ENCODE results near the gene KCNT1.

KCNT1 gene

DNA sequence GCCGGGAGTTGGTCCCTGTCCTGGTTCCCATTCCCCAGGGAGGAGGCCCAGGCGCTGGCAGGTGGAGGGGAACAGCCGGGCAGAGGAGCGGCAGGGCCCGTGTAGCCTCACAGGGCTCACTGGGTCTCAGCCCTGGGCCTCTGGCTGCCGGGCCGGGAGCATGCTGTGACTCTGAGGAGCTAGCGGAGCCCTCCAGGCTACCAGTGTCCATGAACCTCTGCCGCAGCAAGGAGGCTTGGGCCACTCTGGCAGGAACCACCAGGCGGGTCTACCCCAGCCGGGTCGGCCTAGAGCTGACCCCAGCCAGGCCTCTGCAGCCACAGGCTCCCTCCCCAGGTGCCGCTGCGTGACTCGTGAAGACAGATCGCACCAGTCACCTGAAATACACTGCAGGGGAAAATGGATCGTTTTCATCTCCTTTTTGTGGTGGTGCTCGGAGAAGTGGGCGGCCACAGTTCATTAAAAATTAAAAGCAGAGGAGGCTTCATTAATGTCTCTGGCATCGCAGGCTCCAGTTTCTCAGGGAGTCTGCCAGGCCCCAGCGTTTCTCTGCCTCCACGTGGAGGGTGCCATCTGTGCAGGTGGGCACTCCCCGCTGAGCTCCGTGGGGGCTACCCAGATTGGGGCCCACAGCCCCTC, 43.8 kb downstream of the KCNT1 start:
- no peaks in the 10 kb centered on the region for H3K27me3 ChIP-seq (ENCODE audit: control insufficient read depth, insufficient read depth, low read length)
- no peaks in the 10 kb centered on the region for H3K9me3 ChIP-seq (ENCODE audit: control insufficient read depth, low read length)
- no peaks in the 10 kb centered on the region for H3K4me1 ChIP-seq (ENCODE audit: control insufficient read depth, insufficient read depth, low read length)
- H3K36me3 ChIP-seq (ENCODE audit: control insufficient read depth, insufficient read depth, low read length) = no peaks in the 10 kb centered on the region
- H3K4me3 ChIP-seq (ENCODE audit: low read length) = no peak overlapping the region
- no peak overlapping the region for H3K9ac ChIP-seq (ENCODE audit: low read length)

GRCh38 chr9:135746565-135746964, 44.6 kb downstream of the KCNT1 start:
- no peak overlapping the region for H3K4me3 ChIP-seq (ENCODE audit: low read length)
- no peaks in the 10 kb centered on the region for H3K27me3 ChIP-seq (ENCODE audit: control insufficient read depth, insufficient read depth, low read length)
- H3K9ac ChIP-seq (ENCODE audit: low read length) = no peak overlapping the region
- H3K36me3 ChIP-seq (ENCODE audit: control insufficient read depth, insufficient read depth, low read length) = no peaks in the 10 kb centered on the region
- no peaks in the 10 kb centered on the region for H3K4me1 ChIP-seq (ENCODE audit: control insufficient read depth, insufficient read depth, low read length)
- no peaks in the 10 kb centered on the region for H3K9me3 ChIP-seq (ENCODE audit: control insufficient read depth, low read length)

DNA sequence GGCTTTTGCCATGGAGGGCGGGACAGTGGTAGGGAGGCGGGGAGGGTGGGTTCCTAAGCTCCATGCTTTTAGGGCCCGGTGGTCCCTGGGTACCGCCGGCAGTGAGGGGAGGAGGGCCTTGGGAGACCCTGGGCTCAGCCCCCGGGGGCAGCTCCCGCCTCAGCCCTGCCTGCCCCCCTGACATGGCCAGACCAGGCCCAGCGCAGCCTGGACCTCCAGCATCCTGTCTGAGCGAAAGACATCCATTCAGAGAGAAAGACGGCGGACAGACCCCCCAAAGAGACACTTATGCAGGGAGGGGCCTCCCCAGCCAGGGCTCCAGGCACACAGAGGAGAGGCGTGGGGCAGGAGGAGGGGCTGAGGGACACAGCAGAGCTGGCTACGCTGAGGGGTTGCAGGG, 45.3 kb downstream of the KCNT1 start:
- H3K36me3 ChIP-seq (ENCODE audit: control insufficient read depth, insufficient read depth, low read length) = no peaks in the 10 kb centered on the region
- no peak overlapping the region for H3K9ac ChIP-seq (ENCODE audit: low read length)
- no peaks in the 10 kb centered on the region for H3K27me3 ChIP-seq (ENCODE audit: control insufficient read depth, insufficient read depth, low read length)
- H3K4me3 ChIP-seq (ENCODE audit: low read length) = no peak overlapping the region
- H3K4me1 ChIP-seq (ENCODE audit: control insufficient read depth, insufficient read depth, low read length) = no peaks in the 10 kb centered on the region
- no peaks in the 10 kb centered on the region for H3K9me3 ChIP-seq (ENCODE audit: control insufficient read depth, low read length)

DNA sequence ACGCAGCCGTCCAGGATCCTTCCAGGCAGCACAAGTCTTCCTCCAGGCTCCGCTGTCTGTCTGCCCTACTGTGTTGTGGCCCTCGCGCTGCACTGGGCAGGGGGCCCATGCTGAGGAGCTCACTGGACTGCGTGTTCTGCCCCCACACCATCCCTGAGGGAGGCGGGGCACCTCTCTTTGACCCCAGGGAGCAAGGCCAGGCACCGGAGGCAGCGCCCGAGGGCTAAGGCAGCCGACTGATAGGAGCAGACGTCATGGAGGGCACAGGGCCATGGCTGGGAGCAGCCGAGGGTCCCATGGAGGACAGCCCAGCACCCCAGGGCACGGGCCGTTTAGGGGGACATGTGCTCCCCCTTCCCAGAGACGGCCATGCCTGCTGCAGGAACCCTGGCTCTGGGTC, 46.7 kb downstream of the KCNT1 start:
- H3K27me3 ChIP-seq (ENCODE audit: control insufficient read depth, insufficient read depth, low read length) = no peaks in the 10 kb centered on the region
- no peaks in the 10 kb centered on the region for H3K9me3 ChIP-seq (ENCODE audit: control insufficient read depth, low read length)
- H3K4me1 ChIP-seq (ENCODE audit: control insufficient read depth, insufficient read depth, low read length) = no peaks in the 10 kb centered on the region
- H3K9ac ChIP-seq (ENCODE audit: low read length) = no peak overlapping the region
- H3K36me3 ChIP-seq (ENCODE audit: control insufficient read depth, insufficient read depth, low read length) = no peaks in the 10 kb centered on the region
- H3K4me3 ChIP-seq (ENCODE audit: low read length) = no peak overlapping the region

- Histone ChIP-seq H3K9ac (ENCODE audit: low read length) (no peak overlapping the region), H3K4me1 (ENCODE audit: control insufficient read depth, insufficient read depth, low read length) (no peaks in the 10 kb centered on the region), H3K27me3 (ENCODE audit: control insufficient read depth, insufficient read depth, low read length) (no peaks in the 10 kb centered on the region), H3K4me3 (ENCODE audit: low read length) (no peak overlapping the region), H3K36me3 (ENCODE audit: control insufficient read depth, insufficient read depth, low read length) (no peaks in the 10 kb centered on the region), H3K9me3 (ENCODE audit: control insufficient read depth, low read length) (no peaks in the 10 kb centered on the region)
Measured at GRCh38 chr9:135749171-135750045, 47.4 kb downstream of the KCNT1 start.

DNA sequence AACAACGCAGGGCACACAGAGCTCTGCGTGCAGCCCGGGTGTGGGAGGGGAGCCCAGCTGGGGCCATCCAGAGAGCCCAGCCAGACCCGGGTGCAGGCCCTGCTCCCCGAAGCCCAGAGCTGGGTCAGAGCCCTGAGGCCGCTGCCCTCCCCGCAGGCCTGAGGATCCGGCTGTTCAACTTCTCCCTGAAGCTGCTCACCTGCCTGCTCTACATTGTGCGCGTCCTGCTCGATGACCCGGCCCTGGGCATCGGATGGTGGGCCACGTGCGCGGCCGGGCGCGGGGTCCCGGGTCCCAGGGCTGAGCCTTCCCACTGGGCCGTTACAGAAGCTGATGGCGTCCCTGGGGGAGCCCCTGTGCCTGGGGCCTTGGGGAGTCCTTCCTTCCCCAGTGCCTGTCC, 48.8 kb downstream of the KCNT1 start:
- no peak overlapping the region for H3K9ac ChIP-seq (ENCODE audit: low read length)
- no peak overlapping the region for H3K4me3 ChIP-seq (ENCODE audit: low read length)
- H3K9me3 ChIP-seq (ENCODE audit: control insufficient read depth, low read length) = no peaks in the 10 kb centered on the region
- no peaks in the 10 kb centered on the region for H3K4me1 ChIP-seq (ENCODE audit: control insufficient read depth, insufficient read depth, low read length)
- H3K36me3 ChIP-seq (ENCODE audit: control insufficient read depth, insufficient read depth, low read length) = no peaks in the 10 kb centered on the region
- no peaks in the 10 kb centered on the region for H3K27me3 ChIP-seq (ENCODE audit: control insufficient read depth, insufficient read depth, low read length)

DNA sequence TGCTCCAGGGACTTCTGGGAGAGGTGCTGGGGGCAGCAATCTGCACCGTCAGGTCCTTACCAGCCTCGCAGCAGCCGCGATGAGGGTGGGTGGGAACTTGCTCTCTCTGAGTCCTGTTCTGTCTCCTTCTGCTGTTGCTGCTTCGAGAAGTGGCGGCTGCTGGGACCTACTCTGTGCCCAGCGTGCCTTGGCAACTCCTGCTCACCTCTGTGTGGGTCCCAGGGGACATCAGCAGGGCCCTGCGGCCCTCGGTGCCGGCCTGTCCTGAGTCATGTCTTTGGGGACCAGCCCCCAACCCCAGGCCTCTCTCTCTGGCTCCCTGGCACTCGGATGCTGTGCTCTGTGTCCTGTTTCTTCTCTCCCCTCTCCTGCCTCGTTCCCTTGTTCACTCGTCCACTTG, 49.5 kb downstream of the KCNT1 start:
- Histone ChIP-seq H3K4me1 (ENCODE audit: control insufficient read depth, insufficient read depth, low read length) (no peaks in the 10 kb centered on the region), H3K9me3 (ENCODE audit: control insufficient read depth, low read length) (no peaks in the 10 kb centered on the region), H3K9ac (ENCODE audit: low read length) (no peak overlapping the region), H3K4me3 (ENCODE audit: low read length) (no peak overlapping the region), H3K36me3 (ENCODE audit: control insufficient read depth, insufficient read depth, low read length) (no peaks in the 10 kb centered on the region), H3K27me3 (ENCODE audit: control insufficient read depth, insufficient read depth, low read length) (no peaks in the 10 kb centered on the region)

DNA sequence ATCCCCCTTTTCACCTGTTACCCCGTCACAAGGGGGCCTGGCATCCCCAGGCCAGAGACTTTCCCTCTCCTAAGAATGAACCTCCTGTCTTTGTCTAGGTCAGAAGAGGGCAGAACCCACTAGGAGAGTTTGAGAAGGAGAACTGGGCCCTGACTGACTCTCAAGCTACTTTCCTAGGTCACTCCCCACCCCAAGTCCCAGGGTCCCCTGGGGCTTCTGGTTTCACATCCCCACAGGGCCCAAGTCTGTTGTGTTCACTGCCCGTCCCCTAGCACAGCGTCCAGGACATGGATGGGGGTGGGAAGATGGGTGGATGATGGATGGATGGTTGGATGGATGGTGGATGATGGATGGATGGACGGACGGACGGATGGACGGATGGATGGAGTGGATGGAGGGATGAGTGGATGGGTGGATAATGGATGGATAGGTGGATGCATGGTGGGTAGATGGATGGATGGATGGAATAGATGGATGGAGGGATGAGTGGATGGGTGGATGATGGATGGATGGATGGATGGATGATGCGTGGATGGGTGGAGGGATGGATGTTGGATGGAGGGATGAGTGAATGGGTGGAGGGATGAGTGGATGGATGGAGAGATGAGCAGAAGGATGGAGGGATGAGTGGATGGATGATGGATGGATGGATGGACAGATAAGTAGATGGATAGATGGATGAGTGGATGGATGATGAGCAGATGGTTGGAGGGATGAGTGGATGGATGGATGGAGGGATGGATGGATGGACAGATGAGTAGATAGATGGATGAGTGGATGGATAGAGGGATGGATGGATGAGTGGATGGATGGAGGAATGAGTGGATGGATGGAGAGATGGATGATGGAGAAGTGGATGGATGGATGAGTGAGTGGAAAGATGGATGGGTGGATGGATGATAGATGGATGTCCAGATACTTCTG, 50.6 kb downstream of the KCNT1 start:
- Histone ChIP-seq H3K9ac (ENCODE audit: low read length) (no peak overlapping the region), H3K36me3 (ENCODE audit: control insufficient read depth, insufficient read depth, low read length) (no peaks in the 10 kb centered on the region), H3K9me3 (ENCODE audit: control insufficient read depth, low read length) (no peaks in the 10 kb centered on the region), H3K4me1 (ENCODE audit: control insufficient read depth, insufficient read depth, low read length) (no peaks in the 10 kb centered on the region), H3K27me3 (ENCODE audit: control insufficient read depth, insufficient read depth, low read length) (no peaks in the 10 kb centered on the region), H3K4me3 (ENCODE audit: low read length) (no peak overlapping the region)

- H3K9me3 ChIP-seq (ENCODE audit: control insufficient read depth, low read length) = no peaks in the 10 kb centered on the region
Measured at GRCh38 chr9:135753391-135754105, 51.6 kb downstream of the KCNT1 start.

GRCh38 chr9:135756576-135756975, 54.6 kb downstream of the KCNT1 start:
- Histone ChIP-seq H3K36me3 (ENCODE audit: control insufficient read depth, insufficient read depth, low read length) (no peaks in the 10 kb centered on the region), H3K9ac (ENCODE audit: low read length) (no peak overlapping the region), H3K9me3 (ENCODE audit: control insufficient read depth, low read length) (no peaks in the 10 kb centered on the region), H3K27me3 (ENCODE audit: control insufficient read depth, insufficient read depth, low read length) (no peaks in the 10 kb centered on the region), H3K4me3 (ENCODE audit: low read length) (no peak overlapping the region), H3K4me1 (ENCODE audit: control insufficient read depth, insufficient read depth, low read length) (no peaks in the 10 kb centered on the region)

More at GRCh38 chr9:135753391-135754105, 51.6 kb downstream of the KCNT1 start:
- Histone ChIP-seq H3K4me1 (ENCODE audit: control insufficient read depth, insufficient read depth, low read length) (no peaks in the 10 kb centered on the region), H3K4me3 (ENCODE audit: low read length) (no peak overlapping the region), H3K27me3 (ENCODE audit: control insufficient read depth, insufficient read depth, low read length) (no peaks in the 10 kb centered on the region), H3K9ac (ENCODE audit: low read length) (no peak overlapping the region), H3K36me3 (ENCODE audit: control insufficient read depth, insufficient read depth, low read length) (no peaks in the 10 kb centered on the region)

- H3K4me1 ChIP-seq (ENCODE audit: control insufficient read depth, insufficient read depth, low read length) = no peaks in the 10 kb centered on the region
- no peaks in the 10 kb centered on the region for H3K36me3 ChIP-seq (ENCODE audit: control insufficient read depth, insufficient read depth, low read length)
- H3K9ac ChIP-seq (ENCODE audit: low read length) = no peak overlapping the region
- no peak overlapping the region for H3K4me3 ChIP-seq (ENCODE audit: low read length)
- no peaks in the 10 kb centered on the region for H3K9me3 ChIP-seq (ENCODE audit: control insufficient read depth, low read length)
- no peaks in the 10 kb centered on the region for H3K27me3 ChIP-seq (ENCODE audit: control insufficient read depth, insufficient read depth, low read length)
Measured at GRCh38 chr9:135757356-135757755, 55.4 kb downstream of the KCNT1 start.

Data from mucosa of stomach (tissue), 1 donor.